Stimulated activated CD4-positive, alpha-beta T cell treated with anti-CD3 and anti-CD28 coated beads, TNF-alpha, amount 100 ng/mL, for 4 hours (primary cell): ENCODE data around the gene MAPK9.

ENCODE experiments used
- DNase-seq, 3 experiments: peaks; one replicate each; pipeline ENCODE4 v3.0.0-alpha.2; 2020; ENCODE audit warnings: low read depth in 3 of 3

MAPK9 gene

DNA sequence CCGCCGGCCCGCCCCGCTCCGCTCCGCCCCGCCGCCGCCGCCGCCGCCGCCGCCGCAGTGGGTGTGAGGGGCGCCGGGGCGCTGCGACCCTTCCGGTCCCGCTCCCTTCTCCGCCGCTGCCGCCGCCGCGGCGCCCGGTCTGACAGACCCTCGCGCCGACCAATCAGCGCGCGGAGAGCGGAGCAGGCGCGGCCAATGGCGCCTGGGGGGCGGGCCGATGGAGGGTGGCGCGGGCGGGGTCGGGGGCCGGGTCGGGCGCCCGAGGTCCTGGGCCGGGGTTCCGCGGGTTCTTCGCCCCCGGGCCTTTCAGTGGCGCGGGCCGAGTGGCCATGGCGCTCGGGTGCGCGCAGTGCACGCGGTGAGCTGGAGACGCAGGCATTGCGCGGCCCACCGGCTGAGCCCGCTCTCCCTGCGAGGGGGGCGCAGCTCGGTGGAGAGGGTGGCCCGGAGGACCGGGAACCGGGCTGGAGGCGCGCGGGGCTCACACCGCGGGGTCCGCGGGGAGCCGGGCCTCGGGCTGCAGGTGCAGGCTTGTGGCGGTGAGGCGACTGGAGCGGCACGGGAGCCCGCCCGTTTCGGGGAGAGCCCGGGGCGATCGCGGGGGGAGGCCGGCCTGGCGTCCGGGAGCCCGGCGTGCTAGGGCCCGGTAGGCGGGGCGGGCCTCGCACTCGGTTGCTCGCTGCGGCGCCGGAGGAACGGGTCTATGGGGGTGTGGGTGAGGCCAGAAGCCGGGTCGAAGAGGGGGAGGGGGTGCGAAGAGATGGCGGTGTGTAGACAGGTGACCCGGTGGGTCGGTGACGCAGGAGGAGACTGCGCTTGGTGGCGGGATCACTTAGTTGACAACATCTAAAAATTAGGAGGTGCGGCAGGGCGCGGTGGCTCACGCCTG lies at the start of gene MAPK9:
TSS of gene MAPK9 (minus strand) at position 141 of the 889 bp plus-strand sequence. CDS start 11,522 bp downstream, outside the sequence.
- peak; percentile 70 to 83 (median 74) for DNase-seq

DNA sequence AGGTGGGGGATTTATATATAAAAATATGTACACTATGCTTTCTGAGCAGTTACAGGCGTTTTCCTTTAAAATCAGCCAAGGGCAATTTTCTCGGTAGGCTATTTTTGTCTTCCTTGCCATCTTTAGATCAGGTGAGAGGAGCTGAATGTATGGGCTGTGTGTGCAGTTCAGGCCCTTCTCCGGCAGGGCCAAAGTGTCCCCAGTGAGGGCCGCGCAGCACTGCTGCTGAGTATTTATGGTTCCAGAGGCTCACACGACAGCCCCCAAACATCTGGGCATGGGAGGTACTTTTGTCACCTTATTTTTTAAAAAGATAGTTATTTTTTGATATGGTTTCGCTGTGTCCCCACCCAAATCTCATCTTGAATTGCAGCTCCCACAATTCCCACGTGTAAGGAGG lies 49.7 kb upstream of the MAPK9 start:
- DNase-seq = no peak

- no peak for DNase-seq
Measured at GRCh38 chr5:180340856-180341255, 49.0 kb upstream of the MAPK9 start.

DNA sequence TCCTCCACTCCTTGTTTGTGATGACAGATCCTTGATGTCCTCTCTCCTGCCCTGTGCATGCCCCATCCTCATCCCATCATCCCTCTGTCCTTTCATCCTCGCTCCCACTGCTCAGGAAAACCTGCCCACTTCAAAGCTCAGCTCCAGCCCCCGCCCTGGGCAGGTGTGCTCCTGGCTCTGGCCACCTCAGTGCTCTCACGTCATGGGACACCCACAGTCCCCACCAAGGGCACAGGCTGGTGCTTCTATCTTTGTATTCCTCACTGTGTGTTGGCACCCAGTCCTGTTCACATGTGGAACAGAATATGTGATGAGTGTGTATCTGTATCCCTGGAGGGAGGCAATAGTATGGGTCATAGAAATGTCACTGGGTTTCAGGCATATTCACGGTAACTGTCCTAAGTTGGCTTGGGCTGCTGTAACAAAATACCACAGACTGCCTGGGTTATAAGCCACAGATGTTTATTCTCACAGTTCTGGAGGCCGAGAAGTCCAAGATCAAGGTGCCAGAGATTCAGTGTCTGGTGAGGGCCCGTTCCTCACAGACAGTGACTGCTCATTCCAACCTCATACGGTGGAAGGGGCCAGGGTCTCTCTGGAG lies 47.8 kb upstream of the MAPK9 start:
- DNase-seq = no peak

DNA sequence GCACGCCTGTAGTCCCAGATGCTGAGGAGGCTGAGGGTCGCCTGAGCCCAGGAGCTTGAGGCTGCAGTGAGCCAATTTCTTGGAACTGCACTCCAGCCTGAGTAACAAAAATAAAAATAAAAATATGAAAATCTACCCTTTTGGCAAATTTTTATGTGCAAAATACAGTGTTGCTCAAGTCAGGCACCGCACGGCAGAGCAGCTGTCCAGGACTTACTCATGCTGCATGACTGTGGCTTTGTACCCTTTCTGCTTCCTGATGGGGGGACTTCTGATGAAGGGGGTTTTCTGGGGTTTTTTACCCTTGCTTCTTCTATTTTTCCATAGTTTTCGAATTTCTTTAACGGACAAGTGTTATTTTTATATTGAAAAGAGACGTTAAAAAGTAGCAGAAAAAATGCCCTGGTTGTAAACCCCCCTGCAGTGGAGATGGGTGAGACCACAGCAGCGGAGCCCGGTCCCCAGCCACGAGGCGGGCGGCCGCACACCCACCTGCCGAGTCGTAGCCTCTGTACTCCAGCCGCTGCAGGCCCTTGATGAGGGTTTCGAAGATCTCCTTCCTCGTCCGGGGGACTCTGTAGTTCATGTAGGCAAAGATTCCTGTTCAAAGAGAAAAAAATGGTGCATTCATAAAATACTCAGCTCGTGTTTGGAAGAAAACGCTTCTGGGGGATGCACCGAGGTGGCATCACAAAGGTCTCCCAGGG lies 46.3 kb upstream of the MAPK9 start:
- no peak for DNase-seq

DNA sequence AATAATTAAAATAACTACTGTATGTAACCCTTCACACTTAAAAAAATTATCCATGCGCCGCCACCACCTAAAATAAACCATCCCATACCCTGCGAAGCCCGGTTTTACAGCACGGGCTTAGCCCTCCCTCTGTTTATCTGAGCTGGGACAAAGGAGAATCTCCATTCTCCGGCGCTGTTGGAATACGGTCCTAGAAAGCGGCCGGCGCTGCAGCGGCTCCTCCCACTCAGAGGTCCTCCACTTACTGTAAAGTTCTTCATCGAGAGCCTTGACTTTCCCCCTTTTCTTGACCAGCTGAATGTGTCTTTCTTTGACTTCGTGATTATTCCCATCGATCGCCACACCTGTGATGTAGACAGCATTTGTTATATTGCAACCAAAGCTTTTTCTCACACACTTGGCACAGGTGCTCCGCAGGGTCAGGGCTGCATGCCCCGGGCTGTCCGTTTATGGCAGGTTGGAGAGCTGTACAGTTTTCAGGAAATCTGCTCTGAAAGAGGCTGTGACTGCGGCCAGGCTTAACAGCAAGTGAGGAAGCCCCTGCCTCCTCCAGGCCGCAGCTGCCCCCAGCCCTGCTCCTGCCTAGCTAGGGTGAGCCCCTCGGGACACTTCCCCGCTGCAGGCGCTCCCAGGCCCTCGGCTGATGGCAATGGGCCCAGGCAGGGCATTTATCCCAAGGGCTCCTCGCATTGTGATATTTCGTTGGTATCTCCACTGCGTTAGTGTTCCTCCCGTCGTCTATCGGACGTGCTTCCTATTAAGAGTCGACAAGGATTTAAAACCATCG lies 44.5 kb upstream of the MAPK9 start:
- no peak for DNase-seq

DNA sequence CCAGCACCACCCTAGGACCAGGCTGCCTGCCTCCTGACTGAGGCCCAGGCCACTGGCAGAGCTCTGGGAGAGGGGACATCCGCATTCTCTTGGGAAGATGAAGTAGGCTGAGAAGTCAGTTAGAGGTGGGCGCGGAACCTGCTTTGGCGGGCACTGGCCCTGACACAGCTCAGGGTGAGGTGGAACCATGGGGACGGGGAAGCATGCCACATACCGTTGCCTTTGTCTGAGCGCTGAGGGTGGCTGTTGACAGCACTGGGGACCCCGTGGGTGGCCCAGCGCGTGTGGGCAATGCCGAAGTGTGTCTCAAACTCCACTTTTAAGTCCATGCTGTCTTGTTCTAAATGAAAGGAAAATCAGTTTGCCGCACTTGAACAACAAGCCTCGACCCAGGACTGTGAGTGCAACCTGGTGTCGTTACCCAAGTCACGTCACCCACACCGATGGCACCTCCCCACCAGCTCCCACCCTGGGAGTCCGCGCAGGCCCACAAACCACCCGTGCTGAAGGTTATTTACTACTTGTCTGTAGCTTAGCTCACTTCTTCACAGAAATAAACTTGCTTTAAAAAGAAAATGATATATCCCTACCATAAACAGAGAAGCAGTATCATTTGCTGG lies 43.8 kb upstream of the MAPK9 start:
- DNase-seq = no peak

- DNase-seq = no peak
Measured at GRCh38 chr5:180334751-180335613, 43.1 kb upstream of the MAPK9 start.

DNA sequence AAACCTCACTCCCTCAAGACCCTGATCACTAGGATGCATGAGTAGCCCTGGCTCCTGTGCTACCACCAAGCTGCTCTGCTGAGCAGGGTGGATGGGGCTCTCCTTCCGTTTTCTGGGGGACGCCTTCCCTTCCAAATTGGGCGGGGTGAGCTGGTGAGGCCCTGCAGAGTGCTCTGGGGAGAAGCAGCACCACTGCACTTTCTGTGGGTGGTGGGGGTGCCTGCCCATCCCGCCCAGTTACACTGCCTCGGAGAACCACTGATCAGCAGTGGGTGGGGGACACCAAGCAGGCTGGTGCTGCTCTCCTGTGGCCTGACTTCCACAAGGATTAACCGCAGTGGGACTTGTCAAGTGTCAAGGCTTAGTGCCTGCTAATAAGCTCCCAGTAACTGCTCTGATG lies 42.3 kb upstream of the MAPK9 start:
- DNase-seq = no peak

- no peak for DNase-seq
Measured at GRCh38 chr5:180333661-180334060, 41.8 kb upstream of the MAPK9 start.

GRCh38 chr5:180332861-180333260 lies 41.0 kb upstream of the MAPK9 start:
- no peak for DNase-seq

- no peak for DNase-seq
Measured at GRCh38 chr5:180332051-180332517, 40.2 kb upstream of the MAPK9 start.

GRCh38 chr5:180331647-180331950 lies 39.7 kb upstream of the MAPK9 start:
- DNase-seq = no peak

- no peak for DNase-seq
Measured at GRCh38 chr5:180330810-180331646, 39.1 kb upstream of the MAPK9 start.

- DNase-seq = no peak
Measured at GRCh38 chr5:180330270-180330648, 38.4 kb upstream of the MAPK9 start.

GRCh38 chr5:180329606-180330269 lies 37.9 kb upstream of the MAPK9 start:
- DNase-seq = no peak

GRCh38 chr5:180329138-180329435 lies 37.2 kb upstream of the MAPK9 start:
- no peak for DNase-seq

DNA sequence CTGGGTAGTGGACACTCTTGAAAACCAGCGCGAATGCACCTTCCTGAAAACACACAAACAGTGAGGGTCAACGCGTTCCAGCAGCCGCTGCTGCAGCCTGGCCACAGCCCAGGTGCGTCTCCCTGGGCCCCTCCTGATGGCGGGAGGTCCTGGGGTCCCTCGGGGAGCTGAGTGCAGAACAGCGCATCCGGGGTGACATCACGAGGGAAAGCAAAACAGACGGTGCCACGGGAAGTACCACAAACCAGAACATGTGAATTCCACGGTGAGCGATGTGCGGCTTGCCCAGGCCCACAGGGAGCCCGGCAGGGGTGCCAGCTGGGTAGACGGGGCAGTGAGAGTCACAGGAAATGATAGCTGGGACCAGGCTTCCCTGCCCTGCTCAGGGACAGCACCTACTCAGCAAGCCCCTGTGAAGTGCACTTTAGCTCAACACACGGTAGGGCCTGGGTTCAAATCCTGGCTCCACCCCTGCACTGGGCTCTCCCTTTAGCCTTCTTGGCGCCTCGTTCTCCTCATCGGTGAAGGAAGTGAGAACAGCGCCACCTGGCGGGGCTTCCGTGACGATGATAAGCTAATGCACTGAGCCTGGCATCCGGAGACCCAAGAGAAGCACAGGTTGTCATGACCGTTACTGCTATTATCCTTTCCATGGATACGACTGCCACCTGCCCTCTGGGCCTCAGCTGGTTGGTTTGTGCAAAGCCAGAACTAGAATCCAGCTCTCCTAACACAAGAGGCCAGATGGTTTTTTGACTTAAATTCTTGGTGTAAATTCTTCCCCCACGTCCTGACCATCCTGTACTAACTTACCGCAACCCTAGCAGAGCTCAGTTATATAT lies 36.6 kb upstream of the MAPK9 start:
- peak; percentile 59 to 69 (median 68) for DNase-seq
